Epidermal melanocyte (primary cell): ENCODE data around the gene RSPH1.

ENCODE experiments used
- DNase-seq: peaks from one replicate; pipeline ENCODE4 v3.0.0; 2011; ENCODE audit warnings: low spot score; ENCODE audit not compliant: insufficient read length

The RSPH1 gene

DNA sequence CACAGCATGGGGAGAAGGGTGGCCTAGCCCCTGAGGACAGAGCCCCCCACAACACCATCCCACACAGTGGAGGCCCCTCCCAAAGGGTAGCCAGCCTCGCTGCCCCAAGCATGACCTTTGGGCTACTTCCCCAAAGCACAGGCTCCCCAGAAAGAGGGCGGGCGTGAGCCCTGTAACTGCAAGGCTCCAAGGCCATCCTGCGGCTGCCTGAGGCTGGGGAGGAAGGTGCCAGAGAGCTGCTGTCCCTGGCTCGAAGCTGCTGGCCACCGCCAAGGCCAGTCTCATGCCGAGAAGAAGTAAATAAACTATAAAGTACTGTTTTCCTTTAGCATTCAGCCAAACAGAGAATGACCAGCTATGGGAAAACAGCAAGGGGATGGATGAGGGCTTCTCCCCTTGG lies 64.8 kb downstream of the RSPH1 start:
- no peak for DNase-seq

DNA sequence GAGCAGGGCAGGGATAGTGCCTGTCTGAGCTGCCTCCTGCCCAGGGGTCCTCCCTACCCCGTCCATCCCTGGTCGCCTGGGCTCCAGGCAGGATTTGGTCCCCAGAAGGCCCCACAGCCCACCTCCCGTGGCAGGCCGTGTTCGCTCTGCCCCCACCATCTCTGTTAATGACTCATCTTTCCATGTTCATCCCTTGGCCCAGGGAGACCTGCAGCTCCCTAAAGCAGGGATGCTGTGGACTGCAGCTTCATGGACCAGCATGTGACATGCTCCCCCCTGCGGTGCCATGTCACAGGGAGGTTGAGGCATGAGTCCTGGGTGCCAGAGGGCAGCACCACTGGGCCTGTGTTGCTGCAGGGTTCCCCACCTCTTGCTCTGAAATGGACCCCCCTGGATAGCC lies 65.5 kb downstream of the RSPH1 start:
- no peak for DNase-seq

DNA sequence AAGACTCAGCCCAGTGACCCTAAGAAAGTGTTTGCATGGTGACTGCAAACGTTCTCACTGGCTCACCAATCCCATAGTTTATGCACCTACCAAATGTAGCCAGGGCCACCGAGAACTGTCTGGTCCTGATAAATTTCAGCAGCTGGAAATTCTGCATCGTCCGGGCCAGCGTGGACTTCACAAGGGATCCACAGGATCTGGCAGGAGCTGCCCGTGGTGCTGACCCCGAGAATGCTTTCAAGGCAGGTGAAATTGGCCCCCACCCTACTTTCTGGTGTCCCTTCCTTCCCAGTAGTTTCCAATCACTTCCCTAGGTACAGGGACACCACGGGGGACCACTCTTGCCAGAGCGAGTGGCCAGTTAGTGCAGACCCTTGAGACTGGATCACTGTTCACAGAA lies 66.2 kb downstream of the RSPH1 start:
- no peak for DNase-seq

DNA sequence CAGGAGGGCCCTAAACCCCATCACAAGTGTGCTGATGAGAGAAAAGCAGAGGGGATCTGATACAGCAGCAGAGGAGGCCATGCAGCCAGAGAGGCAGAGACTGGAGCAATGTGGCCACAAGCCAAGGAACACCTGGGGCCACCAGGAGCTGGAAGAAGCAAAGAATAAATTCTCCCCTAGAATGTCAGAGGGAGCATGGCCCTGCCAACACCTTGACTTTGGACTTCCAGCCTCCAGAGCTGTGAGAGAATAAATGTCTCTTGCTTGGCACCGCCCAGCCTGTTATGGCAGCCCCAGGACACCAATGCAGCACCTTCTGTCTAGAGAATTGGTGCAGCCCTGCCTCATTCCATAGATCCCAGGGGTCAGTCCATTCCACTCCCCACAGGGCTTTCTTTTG lies 67.0 kb downstream of the RSPH1 start:
- no peak for DNase-seq

DNA sequence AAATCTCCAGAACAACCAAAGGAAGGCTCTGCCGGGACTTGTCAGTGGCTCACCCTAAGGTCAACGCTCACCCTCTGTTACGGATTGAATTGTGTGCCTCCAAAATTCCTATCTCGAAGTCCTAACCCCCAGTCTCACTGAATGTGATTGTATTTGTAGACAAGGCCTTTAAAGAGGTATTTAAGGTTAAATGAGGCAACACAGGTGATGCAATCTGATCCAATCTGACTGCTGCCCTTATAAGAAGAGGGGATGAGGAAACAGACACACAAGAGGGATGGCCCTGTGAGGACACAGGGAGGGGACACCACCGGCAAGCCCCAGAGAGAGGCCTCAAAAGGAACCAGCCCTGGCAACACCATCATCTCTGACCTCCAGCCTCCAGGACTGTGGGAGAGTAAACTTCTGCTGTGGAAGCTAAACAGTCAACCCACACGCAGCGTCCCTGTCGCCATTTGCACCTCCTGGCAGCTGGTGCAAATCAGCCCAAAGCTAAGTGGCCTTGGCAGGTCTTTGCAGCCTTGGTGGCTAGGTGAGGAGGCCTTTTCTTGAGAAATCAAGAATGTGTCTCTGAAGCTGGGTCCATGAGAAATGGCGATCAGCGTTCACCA lies 68.1 kb downstream of the RSPH1 start:
- no peak for DNase-seq

DNA sequence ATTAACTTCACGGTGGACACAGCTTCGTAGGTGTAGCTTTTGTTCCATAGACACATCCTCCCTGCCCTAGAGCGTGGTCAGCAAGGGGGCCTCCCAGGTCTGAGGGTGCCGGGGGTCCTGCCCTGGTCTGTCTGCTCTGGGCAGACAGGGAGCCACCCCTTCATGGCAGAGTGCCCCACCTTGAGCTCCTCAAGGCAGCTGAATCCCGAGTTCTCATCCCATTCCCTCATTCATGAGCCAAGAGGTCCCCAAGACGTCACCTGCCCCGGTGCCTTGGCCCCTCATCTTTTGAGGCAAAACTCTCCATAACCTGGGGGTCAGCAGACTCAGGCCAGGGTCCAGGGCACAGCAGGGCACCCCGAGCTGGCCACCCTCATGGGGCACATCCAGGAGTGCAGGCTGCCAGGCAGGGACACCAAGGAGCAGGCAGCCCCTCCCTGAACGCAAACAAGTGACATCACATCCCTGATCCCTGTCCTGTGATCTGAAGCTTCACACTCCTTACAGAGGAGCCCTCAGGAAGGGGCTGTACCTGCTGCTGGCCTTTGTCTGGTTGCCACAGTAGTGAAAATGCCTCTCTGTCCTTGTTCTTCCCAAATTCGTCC lies 69.0 kb downstream of the RSPH1 start:
- no peak for DNase-seq

DNA sequence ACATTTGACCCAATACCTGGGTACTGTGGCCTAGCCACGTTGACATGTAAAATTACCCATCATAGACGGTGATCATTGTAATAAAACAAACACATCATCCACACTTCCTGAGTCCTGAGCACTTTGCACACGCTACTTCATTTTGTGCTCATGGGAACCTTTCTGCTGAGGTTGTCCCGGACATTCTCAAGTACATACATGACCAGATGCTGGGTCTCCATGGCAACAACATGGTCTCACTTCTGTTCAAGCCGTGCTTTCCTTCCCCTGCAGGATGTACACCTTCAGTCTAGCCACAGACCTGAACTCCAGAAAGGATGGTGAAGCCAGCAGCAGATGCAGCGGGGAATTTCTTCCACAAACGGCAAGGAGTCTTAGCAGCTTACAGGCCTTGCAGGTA lies 69.6 kb downstream of the RSPH1 start:
- no peak for DNase-seq

DNA sequence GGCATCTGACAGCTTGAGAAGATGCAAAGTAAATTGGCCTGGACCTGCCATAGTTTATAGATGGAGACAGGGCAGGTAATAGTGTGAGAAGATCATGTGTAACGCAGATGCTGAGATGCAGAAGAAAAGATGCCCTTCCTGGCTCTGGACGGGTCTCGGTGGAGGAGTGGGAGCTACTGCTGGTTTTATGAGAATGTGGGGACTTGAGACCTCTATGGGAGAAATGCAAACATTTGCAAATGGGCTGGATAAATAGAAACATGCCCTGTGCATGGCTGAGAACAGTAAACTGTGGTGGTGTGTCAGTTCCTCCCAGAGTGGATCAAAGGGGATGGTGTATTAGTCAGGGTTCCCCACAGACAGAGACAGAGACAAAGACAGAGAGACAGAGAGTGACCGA lies 70.4 kb downstream of the RSPH1 start:
- no peak for DNase-seq

DNA sequence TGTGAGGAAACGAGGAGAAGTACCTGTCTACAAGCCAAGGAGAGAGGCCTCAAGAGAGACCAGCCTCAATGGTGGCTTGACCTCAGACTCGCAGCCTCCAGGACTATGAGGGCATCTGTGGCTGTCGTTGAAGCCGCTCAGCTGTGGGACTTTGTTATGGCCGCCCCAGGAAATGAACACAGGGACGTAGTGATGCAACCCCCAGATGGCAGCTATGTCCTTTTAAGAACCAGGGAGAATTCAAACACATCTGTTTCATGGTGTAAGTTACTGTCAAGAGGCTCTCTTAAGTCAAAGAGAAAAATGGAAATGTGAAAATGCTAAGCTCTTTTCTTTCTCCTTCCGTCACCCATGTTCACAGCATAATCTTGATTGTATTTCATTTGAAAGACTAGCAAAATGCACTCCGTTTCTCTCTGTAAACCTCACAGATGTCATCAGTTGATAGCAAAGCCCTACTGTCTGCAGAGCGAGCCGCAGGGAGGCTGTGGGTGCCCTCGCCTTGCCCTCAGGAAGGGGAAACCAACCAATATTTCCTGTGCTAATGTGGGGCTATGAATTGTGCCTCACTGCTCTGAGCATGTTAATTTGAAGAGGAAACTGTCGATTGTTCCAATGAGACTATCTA lies 71.0 kb downstream of the RSPH1 start:
- DNase-seq, result no peak

DNA sequence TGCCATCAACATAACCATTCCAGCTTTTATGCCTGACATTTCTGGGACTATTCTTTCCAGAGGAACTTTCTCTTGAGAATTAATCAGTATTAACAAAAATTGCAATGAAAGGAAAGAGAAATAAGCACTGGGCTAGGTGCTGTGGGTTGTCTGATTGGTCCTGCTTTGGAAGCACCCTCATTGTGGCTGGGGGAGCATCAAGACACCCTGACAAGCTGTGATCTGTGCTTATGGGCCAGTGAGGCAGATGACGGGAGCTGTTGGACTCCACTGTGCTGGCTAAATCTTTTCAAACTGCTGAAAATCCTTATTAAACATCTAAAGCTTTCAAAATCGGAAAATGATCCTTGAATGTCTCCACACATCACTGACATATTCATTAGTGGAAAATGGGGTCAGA lies 72.3 kb downstream of the RSPH1 start:
- no peak for DNase-seq

DNA sequence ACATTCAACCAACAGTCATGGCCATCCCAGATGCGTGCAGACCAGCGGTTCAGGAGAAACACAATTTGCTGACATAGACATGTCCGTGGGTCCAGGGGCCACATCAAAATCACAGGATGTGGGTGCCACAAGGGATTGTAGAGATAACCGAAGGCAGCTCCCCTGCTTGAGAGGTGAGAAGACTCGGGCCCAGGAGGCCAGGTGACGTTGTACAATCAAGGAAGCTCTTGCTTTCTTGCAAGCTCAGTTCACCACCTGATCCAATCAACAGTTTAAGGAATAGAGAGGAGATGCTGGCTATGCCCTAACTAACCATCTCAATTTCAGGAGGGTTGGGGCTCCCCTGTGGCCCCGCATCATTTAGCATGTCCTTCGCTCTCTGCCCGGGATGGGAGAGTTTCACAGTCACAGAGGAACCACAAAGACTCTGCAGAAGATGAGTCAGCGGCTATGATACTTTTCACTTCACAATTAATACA lies 72.8 kb downstream of the RSPH1 start:
- DNase-seq, result no peak
